GM21723 (cell line): ENCODE measurements around the gene WFDC1.

Experiments used
- ATAC-seq: cut with Tn5 transposase; IDR thresholded peaks from one replicate; pipeline ENCODE4 v1.9.1; 2021; ENCODE audit warnings: mild to moderate bottlenecking, moderate library complexity; ENCODE audit not compliant: unreplicated experiment

WFDC1 gene

DNA sequence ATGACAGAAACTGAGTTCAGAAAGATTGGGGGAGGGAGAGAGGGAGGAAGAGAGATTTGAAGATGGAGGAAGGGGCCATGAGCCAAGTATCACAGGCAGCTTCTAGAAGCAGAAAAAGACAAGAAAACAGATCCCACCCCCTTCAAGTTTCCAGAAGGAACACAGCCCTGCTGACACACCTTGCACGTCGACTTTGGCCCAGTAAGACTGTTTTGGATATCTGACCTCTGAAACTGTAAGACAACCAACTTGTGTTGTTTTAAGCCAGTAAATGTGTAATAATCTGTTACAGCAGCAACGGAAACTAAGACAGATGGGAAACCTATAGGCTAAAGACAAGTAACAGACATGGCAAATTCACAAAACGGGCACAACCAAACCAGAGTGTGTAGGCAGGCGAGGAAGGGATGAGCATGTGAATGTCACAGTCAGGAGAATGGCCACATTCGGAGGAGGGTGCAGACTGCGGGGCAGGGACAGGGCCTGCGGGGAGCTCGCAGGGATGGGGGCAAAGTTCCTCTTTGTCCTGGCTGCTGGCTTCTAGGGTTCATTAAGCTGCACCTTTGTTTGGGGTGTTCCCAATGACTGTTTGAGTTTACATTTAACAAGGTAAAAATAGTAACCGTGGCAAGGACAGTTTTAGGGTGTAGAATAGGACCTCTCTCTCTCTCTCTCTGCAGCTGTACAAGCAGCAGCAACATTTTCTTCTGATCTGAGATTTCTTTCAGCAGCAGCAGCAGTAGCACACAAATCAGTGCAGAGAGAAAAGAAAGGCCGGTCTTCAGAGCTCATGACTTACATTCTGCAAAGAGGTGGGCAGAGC is 55.4 kb downstream of the WFDC1 start:
- no peak for ATAC-seq

DNA sequence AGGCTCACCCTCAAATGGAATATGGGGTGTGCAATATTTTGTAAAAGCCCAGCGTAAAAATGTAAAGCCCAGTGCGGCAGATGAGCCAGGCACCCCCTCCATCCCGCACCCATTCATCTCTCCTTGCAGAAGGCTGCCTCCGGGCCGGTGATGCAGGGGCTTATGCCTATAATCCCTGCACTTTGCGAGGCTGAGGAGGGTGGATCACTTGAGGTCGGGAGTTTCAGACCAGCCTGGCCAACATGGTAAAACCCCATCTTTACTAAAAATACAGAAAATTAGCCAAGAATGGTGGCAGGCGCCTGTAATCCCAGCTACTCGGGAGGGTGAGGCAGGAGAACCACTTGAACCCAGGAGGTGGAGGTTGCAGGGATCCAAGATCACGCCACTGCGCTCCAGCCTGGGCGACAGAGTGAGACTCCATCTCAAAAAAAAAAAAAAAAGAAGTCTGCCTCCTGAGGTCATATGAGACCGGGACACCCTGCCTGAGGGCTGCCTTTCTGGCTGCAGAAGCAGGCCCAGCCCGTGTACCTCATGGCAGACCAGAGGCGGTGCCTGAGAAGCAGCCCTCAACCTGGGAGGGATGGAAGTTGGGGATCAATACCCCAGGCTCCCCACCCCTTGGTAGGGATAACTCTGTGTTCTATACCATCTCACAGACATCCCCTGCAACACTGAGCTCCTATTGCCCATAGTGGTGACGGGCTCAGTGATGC is 56.2 kb downstream of the WFDC1 start:
- ATAC-seq: no peak

GRCh38 chr16:84351630-84352029 is 57.0 kb downstream of the WFDC1 start:
- no peak for ATAC-seq

DNA sequence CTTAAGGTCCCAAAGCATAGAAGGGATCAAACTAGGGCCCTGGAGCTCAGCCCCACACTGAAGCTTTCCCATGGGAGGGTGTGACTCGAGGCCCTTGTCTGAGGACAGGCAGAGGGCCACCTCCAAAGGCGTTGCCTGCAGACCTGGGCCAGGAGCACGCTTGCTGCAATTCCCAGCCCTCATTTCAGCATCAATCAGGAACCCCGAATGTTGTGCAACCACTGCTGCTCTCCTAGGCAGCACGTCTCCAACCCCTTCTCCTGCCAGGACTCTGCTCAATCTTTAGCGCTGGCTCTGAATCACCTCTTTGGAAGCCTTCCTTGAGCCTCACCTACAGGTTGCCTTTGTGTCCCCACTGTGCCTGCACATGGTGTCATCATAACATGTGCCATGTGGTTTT is 59.6 kb downstream of the WFDC1 start:
- no peak for ATAC-seq

DNA sequence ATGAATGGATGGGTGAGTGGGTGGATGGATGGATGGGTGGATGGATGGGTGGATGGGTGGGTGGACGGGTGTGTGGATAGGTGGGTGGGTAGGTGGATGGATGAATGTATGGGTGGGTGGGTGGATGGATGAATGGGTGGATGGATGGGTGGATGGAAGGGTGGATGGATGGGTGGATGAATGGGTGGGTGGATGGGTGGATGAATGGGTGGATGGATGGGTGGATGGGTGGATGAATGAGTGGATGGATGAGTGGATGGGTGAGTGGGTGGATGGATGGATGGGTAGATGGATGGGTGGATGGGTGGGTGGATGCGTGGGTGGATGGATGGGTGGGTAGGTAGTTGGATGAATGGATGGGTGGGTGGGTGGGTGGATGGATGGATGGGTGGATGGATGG is 60.5 kb downstream of the WFDC1 start:
- ATAC-seq: no peak

DNA sequence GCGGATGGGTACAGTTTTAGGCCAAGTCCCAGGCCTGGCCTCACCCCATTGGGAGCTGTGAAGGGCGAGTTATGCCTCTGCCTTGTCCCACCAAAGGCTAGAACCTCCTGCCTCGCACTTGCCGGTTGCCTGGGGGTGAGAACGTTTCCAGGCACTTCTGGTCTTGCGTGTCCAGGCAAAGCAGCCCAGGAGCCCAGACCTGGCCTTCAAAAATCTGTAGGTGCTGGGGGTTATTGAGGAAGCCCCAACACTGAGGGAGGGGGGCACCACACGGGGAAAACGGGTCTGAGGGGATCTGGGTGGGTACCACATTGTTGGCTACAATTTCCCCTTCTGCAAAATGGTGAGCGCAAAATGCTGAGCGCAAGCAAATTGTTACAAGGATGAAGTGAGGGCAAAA is 61.5 kb downstream of the WFDC1 start:
- ATAC-seq: no peak

DNA sequence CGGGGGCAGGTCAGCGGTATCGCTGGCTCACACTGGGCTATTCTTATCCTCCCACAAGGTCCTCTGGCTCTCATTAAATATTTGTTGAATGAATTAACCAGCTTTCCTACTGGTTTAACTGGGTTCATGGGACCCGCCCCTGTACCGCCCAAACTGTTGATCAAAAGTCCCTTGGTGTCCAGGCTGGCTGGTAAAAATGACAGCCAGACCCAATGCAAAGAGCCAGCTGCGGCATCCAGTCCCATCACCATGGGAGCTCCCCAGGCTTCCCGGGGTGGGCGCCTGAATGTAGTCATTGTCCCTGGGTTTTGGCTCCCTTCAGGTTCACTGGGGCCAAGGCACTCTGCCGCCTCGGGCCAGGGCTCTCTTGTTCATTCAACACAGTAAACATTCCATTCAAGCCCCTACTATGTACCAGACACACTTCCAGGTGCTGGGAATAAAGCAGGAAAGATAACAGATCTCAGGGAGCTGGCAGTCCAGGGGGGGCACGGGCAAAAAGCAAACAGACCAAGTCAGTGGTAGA is 62.0 kb downstream of the WFDC1 start:
- no peak for ATAC-seq

DNA sequence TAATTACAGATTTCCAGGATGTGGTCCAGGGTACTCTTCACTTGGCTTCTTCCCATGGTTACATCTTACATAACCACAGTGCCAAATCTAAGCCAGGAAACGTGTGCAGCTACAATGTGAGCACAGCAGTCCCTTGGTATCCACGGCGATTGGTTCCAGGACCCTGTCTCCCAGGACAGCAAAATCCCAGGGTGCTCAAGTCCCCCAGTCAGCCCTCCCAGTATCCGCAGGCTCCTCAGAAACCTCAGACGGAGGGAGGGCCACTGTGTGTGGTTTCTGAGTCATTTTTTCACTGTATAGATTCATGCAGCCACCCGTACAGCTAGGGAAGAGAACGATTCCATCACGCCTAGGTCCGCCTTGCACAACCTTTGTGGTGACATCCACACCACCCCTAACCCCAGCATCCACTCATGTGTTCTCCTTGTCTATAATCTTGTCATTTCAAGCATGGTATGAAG is 62.5 kb downstream of the WFDC1 start:
- no peak for ATAC-seq

DNA sequence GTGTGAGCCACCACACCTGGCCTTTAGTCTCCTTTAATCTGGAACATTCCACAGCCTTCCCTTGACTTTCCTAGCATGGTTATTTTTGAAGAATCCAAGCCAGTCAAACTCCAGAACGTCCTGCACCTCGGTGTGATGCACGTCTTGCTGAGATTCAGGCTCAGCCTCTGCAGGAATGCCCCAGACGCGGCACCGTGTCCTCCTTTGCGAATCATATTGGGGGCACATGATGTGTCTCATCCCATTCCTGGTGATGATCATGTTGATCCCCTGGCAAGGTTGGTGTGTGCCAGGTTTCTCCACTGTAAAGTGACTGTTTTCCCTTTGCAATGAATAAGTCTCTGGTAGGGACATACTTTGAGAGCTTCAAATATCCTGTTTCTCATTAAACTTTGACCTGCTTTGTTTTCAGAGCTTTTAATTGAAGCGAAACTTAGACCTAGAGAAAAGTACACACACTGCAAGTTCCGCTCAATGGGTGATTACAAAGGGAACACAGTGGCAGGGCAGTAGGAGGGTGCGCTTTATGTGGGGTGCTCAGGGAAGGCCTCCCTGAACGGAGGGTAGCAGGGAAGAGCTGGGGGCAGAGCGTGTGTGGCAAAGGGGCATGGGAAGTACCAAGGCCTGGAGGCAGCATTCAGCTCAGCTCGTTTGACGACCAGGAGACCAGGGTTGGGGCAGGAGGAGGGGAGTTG is 64.1 kb downstream of the WFDC1 start:
- no peak for ATAC-seq

DNA sequence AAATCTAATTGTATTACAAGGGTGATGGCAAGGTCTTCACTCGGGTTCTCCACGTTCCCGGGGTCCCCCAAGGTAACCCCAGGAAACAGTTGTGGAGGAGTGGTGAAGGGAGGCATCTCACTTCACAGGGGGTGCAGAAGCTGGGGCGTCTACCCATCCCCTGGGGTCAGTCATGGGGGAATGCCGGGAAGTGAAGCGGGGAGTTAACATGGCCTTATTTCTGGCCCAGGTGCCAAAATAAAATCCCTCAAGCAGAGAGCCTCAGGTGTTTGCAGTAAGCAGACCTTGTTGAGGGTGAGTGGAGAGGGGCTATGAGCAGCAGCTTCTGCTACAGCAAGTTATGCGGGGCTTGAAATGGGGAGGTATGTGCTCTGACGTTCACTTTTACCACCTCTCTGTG is 64.6 kb downstream of the WFDC1 start:
- ATAC-seq: no peak

DNA sequence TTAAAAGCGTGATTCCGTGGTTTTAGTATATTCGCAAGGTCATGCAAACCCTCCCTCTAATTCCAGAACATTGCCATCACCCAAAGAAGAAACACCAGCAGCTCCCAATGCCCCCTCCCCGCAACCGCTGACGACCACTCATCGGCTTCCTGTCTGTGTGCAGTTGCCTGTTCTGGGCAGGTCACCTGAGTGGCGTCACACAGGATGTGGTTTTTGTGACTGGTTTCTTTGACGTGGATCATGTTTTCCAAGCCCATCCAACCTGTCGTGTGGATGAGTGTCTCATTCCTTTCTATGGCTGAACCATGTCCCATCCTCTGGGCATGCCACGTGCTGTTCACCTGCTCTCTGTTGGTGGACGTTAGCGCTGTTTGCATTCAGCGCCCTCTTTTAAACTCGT is 65.5 kb downstream of the WFDC1 start:
- no peak for ATAC-seq

GRCh38 chr16:84360748-84361147 is 66.1 kb downstream of the WFDC1 start:
- no peak for ATAC-seq

- no peak for ATAC-seq
These were observed 66.9 kb downstream of the WFDC1 start for GRCh38 chr16:84361546-84361945.

DNA sequence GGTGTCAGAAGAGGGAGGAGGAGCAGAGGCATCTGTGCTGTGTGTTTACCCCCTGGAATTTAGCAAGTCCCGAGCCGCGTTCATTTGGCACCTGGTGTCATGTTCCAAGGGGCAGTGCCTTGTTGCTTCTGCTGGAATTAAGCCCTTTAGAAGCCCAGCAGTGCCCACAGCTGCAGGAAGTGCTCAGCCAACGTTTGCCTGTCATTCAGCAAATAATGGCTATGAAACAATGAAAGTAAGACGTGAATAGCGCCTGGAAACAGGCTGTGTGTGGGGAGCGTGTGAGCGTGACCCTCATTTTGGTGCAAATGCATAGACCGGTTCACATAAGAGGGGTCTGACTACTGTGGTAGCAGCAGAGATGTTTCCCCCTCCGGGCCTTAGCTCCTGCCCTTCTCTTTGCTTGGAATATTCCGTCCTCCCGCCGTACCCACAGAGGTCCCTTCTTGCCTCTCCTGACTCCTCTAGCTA is 67.8 kb downstream of the WFDC1 start:
- no peak for ATAC-seq

DNA sequence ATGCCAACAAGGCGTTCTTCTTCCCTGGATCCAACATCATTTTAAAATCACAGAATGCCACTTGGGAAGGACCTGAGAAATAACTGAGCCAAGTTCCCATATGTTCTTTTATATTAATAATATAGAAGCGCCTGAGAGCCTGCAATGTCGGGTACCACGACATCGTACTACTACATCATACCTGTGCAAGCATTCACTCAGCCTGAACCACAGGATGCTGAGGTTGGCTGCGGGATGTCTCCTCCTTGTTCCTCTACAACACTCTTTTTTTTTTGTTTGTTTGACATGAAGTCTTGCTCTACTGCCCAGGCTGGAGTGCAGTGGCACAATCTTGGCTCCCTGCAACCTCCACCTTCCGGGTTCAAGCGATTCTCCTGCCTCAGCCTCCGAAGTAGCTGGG is 71.5 kb downstream of the WFDC1 start:
- no peak for ATAC-seq

DNA sequence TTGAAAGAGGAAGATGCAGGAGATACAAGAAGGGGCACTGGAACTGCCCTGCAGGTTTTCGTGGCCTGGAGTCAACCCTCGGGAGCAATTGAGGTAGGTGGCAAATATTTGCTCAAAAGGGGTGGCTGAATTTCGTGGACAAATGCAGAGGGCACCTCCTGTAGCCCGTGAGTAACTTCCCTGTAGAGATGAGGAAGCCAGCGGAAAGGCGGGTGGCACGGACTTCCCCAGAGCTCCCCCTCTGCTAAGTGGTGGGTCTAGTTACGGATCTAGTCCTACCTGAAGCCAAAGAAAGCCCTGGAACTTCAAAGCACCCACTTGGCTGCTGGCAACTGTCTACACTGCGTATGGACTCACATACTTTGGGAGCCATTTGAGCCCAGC is 72.6 kb downstream of the WFDC1 start:
- no peak for ATAC-seq

DNA sequence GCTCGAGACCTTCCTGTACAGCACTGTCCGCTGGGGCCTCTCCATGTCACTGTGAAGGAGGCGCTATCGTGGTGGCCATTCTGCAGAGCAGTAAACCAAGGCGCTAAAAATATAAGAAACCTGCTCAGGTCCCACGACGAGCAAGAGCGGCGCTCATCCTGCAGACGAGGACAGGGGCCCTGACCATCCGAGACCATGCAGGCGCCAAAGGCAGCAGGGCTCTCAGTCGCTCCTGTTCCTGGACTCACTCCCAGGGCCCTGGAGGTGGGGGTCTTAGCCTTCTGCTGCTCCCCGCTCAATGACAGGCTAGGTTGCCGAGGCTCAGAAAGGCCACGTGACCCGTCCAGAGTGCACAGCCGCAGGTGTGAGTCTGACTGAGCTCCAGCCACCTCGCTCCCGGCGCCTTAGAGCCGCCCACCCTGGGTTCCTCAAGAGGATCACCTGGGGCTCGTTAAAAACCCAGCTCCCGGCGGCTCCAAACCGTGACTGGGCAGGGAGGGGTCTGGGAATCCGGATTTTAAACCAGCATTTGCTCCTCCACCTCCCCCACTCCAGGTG is 73.2 kb downstream of the WFDC1 start:
- ATAC-seq: no peak

DNA sequence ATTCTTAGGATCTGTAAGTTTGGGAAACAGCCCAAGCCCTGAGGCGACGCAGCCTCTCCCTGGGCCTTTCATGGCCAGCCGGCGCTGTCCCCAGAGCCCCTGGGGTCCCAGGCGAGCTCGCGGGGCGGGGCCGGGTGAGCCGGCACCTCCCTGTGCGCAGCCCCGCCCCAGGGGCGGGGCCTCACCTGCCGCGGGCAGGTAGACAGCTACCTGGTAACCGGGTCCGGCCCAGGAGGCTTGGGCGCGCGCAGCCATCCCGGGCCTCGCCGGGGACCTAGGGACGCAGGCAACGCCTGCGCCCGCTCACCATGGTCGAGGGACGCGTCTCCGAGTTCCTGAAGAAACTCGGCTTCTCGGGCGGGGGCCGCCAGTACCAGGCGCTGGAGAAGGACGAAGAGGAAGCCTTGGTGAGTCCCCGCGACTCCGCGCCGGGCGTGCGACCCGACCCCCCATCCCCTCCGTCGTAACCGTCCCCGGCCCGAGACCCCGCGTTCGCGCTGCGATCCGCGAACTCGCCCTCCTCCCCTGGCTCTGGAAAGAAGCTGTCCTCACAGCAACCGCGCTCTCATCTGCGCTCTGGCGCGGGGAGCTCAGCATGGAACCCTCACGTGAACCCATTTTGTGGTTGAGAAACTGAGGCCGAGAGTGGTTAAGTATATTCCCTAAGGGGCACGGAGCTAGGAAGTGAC is 73.8 kb downstream of the WFDC1 start, which contains the start of gene ATP2C2:
ATP2C2 (plus strand) TSS at position 231 of the 689 bp plus-strand sequence; CDS start at position 309, 78 bp downstream.
- no peak for ATAC-seq

DNA sequence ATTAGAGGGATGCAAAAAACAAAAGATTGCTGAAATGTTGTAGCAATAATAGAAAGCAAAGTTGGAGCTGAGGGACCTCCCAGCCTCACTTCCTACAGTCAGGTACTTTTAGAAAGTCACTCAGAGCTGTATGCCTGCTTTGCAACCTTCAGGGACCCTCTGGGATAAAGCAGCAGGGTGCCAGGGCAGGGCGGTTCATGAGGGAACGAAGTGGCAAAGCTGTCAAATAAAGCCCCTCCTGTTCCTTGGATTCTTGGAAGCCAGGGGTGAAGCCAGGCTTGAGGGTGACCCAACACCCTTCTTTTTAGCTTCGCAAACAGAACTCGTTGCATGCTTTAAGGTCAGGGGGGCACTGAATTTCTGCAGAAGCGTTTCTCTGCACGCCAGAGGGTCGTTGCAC is 74.4 kb downstream of the WFDC1 start:
- no peak for ATAC-seq

- ATAC-seq: no peak
These were observed 75.4 kb downstream of the WFDC1 start for GRCh38 chr16:84369938-84370627.
